Prostate gland (tissue), 2 donors: ENCODE results near the gene ANO2. TPM values are rescaled to one million over a fixed set of nuclear protein-coding genes. Genes with fewer than 3 reads are reported as not detected.
"Not testable (repeated sequence)": the region's sequence is repeated elsewhere in the genome, so short reads cannot be mapped to it uniquely, and the experiment has no call there.

Experiments
- DNase-seq: peaks from one replicate; pipeline ENCODE4 v3.0.0-alpha.2; 2019; ENCODE audit warnings: low spot score
- H3K27ac ChIP-seq, 2 donors: fragments of 200-600 bp; sonication (generic); 2 replicates each; pipeline ENCODE4 v1.5.1; 2017 to 2019
- H3K27me3 ChIP-seq: fragments of 200-600 bp; sonication (generic); replicated peaks from 2 replicates; pipeline ENCODE4 v1.5.1; 2019; ENCODE audit not compliant: insufficient read depth
- H3K36me3 ChIP-seq, 2 donors: fragments of 200-600 bp; sonication (generic); 1 replicate in 1 of 2; 2 replicates in 1 of 2; pipeline versions ENCODE4 v1.5.1 to v1.8.1; 2017 to 2019
- H3K4me1 ChIP-seq: fragments of 200-600 bp; sonication (generic); replicated peaks from 2 replicates; pipeline ENCODE4 v1.5.1; 2019
- H3K4me3 ChIP-seq, 2 donors: fragments of 200-600 bp; sonication (generic); 2 replicates each; pipeline ENCODE4 v1.5.1; 2017 to 2019
- H3K9me3 ChIP-seq: fragments of 200-600 bp; sonication (generic); 2 replicates; pipeline ENCODE4 v1.5.1; 2017
- CTCF ChIP-seq, 4 experiments: fragments of 200-600 bp in 2 of 4; fragments of 450-650 bp in 2 of 4; sonication (generic) in 2 of 4; IDR thresholded peaks; 1 replicate in 3 of 4; 2 replicates in 1 of 4; pipeline ENCODE4 v1.5.1; 2016 to 2019; ENCODE audit warnings: antibody characterized with exemption in 4 of 4, mild to moderate bottlenecking in 2 of 4, moderate library complexity in 2 of 4
- POLR2A ChIP-seq: fragments of 450-650 bp; IDR thresholded peaks from one replicate; pipeline ENCODE4 v1.6.1; 2016; ENCODE audit warnings: antibody characterized with exemption, mild to moderate bottlenecking
- POLR2AphosphoS5 ChIP-seq: sonication (generic); formaldehyde crosslinking; IDR thresholded peaks from one replicate; pipeline ENCODE4 v1.6.1; 2017; ENCODE audit warnings: antibody characterized with exemption
- WGBS: methylation state at CpG from one replicate; pipeline ENCODE4 v1.1.5; 2018; 5-methylcytosine and 5-hydroxymethylcytosine counted together
- intact Hi-C: fragments of 100-400 bp; cut with DNase I; formaldehyde crosslinking; loops from one replicate; pipeline ENCODE4 v1.14.2; 2022
- total RNA-seq, 2 donors: library from RNA; depleted of rRNA; stranded (reverse); fragments of >200 nt; gene quantifications; one replicate each; pipeline ENCODE4 v1.1.0, GENCODE V29; 2016

The ANO2 gene
- total RNA-seq, 2 donors from 2014 or later = 0.64 to 7.0 TPM

DNA sequence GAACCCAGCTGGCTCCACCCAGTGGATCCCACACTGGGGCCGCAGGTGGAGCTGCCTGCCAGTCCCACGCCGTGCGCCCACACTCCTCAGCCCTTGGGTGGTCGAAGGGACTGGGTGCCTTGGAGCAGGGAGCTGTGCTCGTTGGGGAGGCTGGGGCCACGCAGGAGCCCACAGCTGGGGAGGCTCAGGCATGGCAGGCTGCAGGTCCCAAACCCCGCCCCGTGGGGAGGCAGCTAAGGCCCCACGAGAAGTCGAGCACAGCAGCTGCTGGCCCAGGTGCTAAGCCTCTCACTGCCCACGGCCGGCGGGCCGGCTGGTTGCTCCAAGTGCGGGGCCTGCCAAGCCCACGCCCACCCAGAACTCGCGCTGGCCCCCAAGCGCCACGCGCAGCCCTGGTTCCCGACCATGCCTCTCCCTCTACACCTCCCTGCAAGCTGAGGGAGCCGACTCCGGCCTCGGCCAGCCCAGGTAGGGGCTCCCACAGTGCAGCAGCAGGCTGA lies 56.2 kb downstream of the ANO2 start:
- Histone ChIP-seq H3K36me3 (no peaks in the 10 kb centered on the region), H3K9me3 (no peaks in the 10 kb centered on the region), H3K4me3 (no peak overlapping the region), H3K27me3 (peaks cover 2% of the 10 kb centered on the region), H3K27ac (no peak overlapping the region), H3K4me1 (no peaks in the 10 kb centered on the region)
- TF ChIP-seq POLR2A (no peak), CTCF (IDR thresholded peaks at IDR 0.05) (no peak), POLR2AphosphoS5 (no peak)
- 92% methylated on average over 20 of the region's 26 CpGs for WGBS
- no peak for DNase-seq
- intact Hi-C loops = no loop called here

GRCh38 chr12:5887819-5888218 lies 57.2 kb downstream of the ANO2 start:
- H3K36me3 ChIP-seq, H3K4me3 ChIP-seq, intact Hi-C loops, H3K4me1 ChIP-seq, H3K27ac ChIP-seq, DNase-seq, H3K9me3 ChIP-seq, H3K27me3 ChIP-seq: not testable (repeated sequence)
- WGBS = 83% methylated on average over 16 of the region's 16 CpGs

DNA sequence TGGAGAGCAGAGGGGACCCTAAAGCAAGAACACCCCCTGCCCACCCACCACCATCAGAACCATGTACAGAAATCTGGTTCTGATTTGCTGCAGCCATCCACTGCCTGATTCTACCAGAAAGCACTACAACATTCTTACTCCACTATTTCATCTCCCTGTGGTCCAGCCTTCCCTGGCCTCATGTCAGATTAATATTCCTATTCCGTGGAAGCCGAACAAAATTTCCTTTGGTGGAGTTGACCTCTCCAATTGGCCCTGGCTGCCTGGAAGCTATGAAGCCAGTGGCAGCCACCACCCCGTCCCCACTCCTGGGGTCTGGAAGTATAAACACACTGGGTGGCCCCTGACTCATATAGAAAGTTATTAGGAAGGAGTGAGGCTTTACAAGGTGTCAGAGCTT lies 60.2 kb downstream of the ANO2 start:
- Histone ChIP-seq H3K36me3 (no peaks in the 10 kb centered on the region), H3K4me3 (no peak overlapping the region), H3K27ac (no peak overlapping the region), H3K27me3 (peaks cover 2% of the 10 kb centered on the region), H3K9me3 (no peaks in the 10 kb centered on the region), H3K4me1 (no peaks in the 10 kb centered on the region)
- 76% methylated on average over 3 of the region's 3 CpGs for WGBS
- no peak for TF ChIP-seq CTCF (IDR thresholded peaks at IDR 0.05)
- no peak for TF ChIP-seq POLR2AphosphoS5
- no peak for TF ChIP-seq POLR2A
- intact Hi-C loops = no loop called here
- DNase-seq = no peak

GRCh38 chr12:5884285-5884684 lies 60.8 kb downstream of the ANO2 start:
- Histone ChIP-seq H3K4me3 (no peak overlapping the region), H3K27me3 (peaks cover 2% of the 10 kb centered on the region), H3K4me1 (no peaks in the 10 kb centered on the region), H3K36me3 (no peaks in the 10 kb centered on the region), H3K27ac (no peak overlapping the region), H3K9me3 (no peaks in the 10 kb centered on the region)
- DNase-seq = no peak
- TF ChIP-seq POLR2A (no peak), POLR2AphosphoS5 (no peak), CTCF (IDR thresholded peaks at IDR 0.05) (no peak)
- intact Hi-C loops = no loop called here
- WGBS = 94% methylated on average over 2 of the region's 2 CpGs

- WGBS = 56% methylated on average over 8 of the region's 8 CpGs
- DNase-seq = no peak
- intact Hi-C loops = no loop called here
Observed at GRCh38 chr12:5882511-5883190, 62.4 kb downstream of the ANO2 start.

More at GRCh38 chr12:5882511-5883190, 62.4 kb downstream of the ANO2 start:
- Histone ChIP-seq H3K27me3 (peaks cover 2% of the 10 kb centered on the region), H3K4me3 (no peak overlapping the region), H3K36me3 (no peaks in the 10 kb centered on the region), H3K9me3 (no peaks in the 10 kb centered on the region), H3K4me1 (no peaks in the 10 kb centered on the region), H3K27ac (no peak overlapping the region)
- TF ChIP-seq POLR2AphosphoS5 = no peak
- no peak for TF ChIP-seq POLR2A
- no peak for TF ChIP-seq CTCF (IDR thresholded peaks at IDR 0.05)
